SK-N-MC (cell line): ENCODE measurements around the gene SLCO2B1.

ENCODE experiments used
- EZH2 ChIP-seq: fragments of 200-600 bp; sonication (generic); IDR thresholded peaks from one replicate; pipeline ENCODE4 v1.6.1; 2017; ENCODE audit warnings: antibody characterized with exemption
- POLR2AphosphoS5 ChIP-seq: IDR thresholded peaks from 2 replicates; pipeline ENCODE4 v1.6.1; 2012; ENCODE audit warnings: mild to moderate bottlenecking, low read depth, low read length, borderline replicate concordance

GRCh38 chr11:75158241-75158640 is 7.3 kb downstream of the SLCO2B1 start:
- TF ChIP-seq POLR2AphosphoS5 (no peak), EZH2 (no peak)
